HG03460 (cell line): ENCODE results near the gene PKLR.
A peak's percentile ranks its signal among the peaks of the same experiment; 100 is the strongest.
"Not testable (repeated sequence)": the region's sequence is repeated elsewhere in the genome, so short reads cannot be mapped to it uniquely, and the experiment has no call there.

Experiments used
- ATAC-seq: cut with Tn5 transposase; IDR thresholded peaks from one replicate; pipeline ENCODE4 v1.9.1; 2021; ENCODE audit not compliant: unreplicated experiment

Gene PKLR

GRCh38 chr1:155319536-155319935 is 18.3 kb upstream of the PKLR start:
- ATAC-seq = no peak

DNA sequence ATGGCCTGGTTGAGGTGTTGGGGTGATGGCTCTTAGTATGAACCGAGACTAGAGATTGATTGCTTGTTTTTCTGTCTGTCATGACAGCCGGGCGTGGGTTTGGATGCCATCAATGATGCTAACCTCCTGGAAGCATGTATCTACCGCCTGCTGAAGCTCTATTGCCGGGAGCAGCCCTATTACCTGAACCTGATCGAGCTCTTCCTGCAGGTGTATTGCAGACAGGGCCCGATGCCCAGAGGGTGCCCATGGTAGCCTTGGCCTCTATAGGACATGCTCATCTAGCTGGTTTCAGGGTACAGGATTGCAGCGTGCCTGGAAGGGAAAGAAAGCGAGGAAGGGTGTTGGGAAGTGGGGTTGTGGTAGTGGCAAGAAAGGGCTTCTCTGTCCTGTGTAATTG is 16.8 kb upstream of the PKLR start:
- ATAC-seq = no peak

DNA sequence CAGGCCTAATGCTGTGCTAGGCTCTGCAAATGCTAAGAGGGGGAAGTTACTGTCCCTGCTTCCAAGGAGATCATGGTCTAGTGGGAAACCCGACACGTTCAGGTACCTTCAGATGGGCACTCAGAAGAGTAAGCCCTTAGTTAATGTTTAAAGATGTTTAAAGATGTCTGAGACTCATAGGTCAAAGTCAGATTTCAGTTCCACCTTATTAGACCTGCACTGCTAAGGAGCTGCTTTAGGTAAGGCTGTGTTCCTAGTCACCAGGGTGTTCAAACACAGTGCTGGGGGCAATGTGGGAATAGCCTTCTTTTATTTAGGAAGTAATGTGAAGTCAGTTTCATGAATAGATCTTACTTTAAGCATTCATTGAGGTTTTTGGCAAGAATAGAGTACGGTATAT is 15.7 kb upstream of the PKLR start:
- no peak for ATAC-seq

DNA sequence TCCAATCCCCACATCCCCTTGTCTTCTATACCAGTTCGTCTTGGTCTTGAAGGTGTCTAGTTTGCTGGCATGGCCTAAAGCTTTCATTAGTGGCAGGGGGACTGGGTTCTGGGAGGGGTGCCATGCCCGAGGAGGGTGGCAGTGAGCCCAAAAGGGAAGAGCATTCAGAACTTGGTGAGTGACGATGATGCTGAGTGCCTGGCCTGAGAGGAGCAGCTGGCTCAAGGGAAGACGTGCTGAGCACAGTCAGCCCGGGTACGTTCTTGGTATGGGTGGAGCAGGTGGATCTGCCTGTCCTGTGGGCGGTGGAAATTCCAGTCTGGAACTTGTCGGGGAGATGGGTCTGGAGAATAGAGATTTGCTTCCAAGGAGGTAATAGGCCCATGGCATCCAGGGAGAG is 12.0 kb upstream of the PKLR start:
- no peak for ATAC-seq

DNA sequence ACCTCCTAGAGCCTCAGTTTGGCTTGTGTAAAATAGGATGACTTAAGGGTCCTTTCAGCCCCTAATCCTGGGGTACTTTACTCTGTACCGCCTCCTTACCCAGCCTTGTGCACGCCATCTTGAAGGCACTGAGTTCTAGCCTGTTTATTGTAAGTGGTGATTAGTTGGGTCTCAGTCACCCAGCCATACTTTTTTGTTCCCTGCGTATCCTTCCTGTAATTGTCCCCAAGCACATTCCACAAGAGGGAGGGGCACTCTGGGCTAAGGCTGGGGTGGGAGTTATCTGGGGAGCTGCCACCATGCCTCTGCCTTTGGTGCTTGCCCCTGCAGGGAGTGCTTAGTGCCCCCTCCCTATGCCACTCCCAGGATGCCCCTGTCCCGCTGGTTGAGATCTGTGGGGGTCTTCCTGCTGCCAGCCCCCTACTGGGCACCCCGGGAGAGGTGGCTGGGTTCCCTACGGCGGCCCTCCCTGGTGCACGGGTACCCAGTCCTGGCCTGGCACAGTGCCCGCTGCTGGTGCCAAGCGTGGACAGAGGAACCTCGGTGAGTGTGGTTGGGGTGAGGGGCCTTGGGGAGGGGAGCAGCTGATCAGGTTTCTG is 8.3 kb upstream of the PKLR start:
- no peak for ATAC-seq

- ATAC-seq = peak; percentile 89
These were observed 7.5 kb upstream of the PKLR start, which contains the start of gene FDPS for GRCh38 chr1:155308493-155309422. Gene FDPS (plus strand): TSS chr1:155308866. CDS start chr1:155309790, 924 bp downstream.

DNA sequence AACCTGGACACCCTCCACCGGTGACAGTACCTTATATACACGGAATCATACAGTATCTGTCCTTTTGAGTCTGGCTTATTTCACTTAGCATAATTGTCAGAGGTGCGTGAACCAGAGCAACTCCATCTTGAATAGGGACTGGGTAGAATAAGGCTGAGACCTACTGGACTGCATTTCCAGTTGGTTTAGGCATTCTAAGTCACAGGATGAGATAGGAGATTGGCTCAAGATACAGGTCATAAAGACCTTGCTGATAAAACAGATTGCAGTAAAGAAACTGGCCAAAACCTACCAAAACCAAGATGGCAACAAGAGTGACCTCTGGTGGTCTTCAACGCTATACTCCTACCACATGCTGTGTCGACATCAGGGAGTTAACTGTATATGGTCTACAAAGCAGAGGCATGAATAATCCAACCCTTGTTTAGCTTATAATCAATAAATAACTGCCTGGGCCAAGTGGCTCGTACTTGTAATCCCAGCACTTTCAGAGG is 6.1 kb upstream of the PKLR start:
- ATAC-seq = no peak

DNA sequence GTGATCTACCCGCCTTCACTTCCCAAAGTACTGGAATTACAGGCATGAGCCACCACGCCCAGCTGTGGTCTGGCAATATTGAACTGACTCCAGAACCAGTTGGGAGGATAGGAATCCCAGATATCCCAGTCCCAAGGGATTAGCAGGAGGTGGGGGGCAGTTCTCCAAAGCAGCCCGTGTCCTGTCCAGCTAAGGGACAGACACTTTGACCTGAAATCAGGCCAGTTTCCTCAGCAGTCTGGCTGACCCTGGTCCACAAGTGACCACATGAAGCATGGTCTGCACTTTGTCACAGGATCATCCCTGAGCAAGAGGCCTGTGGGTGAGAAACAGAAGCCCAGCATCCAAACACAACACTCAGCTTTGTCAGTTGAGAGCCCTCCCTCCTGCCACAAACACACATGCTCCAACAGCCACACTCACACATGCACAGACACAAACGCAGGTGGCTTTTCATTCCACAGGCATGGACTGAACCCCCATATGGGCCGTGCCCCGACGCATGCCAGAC is 4.7 kb upstream of the PKLR start:
- ATAC-seq = no peak

GRCh38 chr1:155304558-155305063 is 3.4 kb upstream of the PKLR start:
- no peak for ATAC-seq

GRCh38 chr1:155300553-155301329 is 497 bp downstream of the PKLR start:
- ATAC-seq = no peak

GRCh38 chr1:155300024-155300423 is 1.2 kb downstream of the PKLR start:
- ATAC-seq = no peak

DNA sequence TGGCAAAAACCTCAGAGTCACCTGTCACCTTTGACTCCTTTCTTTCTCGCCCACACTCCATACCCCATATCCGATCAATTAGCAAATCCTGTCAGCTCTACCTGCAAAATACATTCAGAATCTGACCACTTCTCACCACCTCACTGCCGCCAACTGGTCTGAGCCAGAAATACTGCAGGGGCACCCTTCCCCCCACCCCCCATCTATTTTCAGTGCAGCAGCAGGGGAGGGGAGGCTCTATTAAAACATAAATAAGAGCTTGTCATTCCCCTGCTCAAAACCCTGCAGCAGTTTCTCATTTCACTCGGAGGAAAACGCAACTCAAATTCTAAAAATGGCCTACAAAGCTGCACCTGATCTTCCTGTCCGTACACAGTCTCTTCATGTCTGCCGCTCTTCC is 3.9 kb downstream of the PKLR start:
- no peak for ATAC-seq

GRCh38 chr1:155296661-155297060 is 4.6 kb downstream of the PKLR start:
- no peak for ATAC-seq

GRCh38 chr1:155295942-155296267 is 5.3 kb downstream of the PKLR start:
- ATAC-seq = no peak

GRCh38 chr1:155295183-155295941 is 5.9 kb downstream of the PKLR start:
- no peak for ATAC-seq

- no peak for ATAC-seq
These were observed 6.6 kb downstream of the PKLR start for GRCh38 chr1:155294520-155295182.

- ATAC-seq = no peak
These were observed 8.0 kb downstream of the PKLR start for GRCh38 chr1:155293086-155293749.

DNA sequence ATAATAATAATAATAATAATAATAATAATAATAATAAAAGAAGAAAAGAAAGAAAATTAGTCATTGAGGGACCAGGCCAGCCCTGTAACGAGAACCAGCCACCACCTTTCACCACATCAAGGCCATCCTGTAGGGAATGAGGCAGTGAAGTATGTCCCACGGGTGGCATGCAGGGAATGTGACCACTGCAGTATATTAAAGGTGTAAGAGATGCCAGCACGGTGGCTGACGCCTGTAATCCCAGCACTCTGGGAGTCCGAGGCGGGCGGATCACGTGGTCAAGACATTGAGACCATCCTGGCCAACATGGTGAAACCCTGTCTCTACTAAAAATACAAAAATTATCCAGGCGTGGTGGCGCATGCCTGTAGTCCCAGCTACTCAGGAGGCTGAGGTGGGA is 10.2 kb downstream of the PKLR start:
- ATAC-seq = not testable (repeated sequence)

- ATAC-seq = no peak
These were observed 13.2 kb downstream of the PKLR start for GRCh38 chr1:155287987-155288543.
